GM23248 (cell line): ENCODE results near the gene TRIM14.
"Not testable (repeated sequence)": the region's sequence is repeated elsewhere in the genome, so short reads cannot be mapped to it uniquely, and the experiment has no call there.

Experiments used
- EZH2 ChIP-seq: fragments of 200-600 bp; sonication (generic); IDR thresholded peaks from 2 replicates; pipeline ENCODE4 v1.6.1; 2018; ENCODE audit warnings: antibody characterized with exemption, mild to moderate bottlenecking; ENCODE audit not compliant: insufficient read depth, poor library complexity, severe bottlenecking
- EZH2phosphoT487 ChIP-seq: fragments of 200-600 bp; sonication (generic); IDR thresholded peaks from 2 replicates; pipeline ENCODE4 v1.6.1; 2018; ENCODE audit warnings: antibody characterized with exemption, moderate library complexity, mild to moderate bottlenecking, low read depth; ENCODE audit not compliant: insufficient read depth

DNA sequence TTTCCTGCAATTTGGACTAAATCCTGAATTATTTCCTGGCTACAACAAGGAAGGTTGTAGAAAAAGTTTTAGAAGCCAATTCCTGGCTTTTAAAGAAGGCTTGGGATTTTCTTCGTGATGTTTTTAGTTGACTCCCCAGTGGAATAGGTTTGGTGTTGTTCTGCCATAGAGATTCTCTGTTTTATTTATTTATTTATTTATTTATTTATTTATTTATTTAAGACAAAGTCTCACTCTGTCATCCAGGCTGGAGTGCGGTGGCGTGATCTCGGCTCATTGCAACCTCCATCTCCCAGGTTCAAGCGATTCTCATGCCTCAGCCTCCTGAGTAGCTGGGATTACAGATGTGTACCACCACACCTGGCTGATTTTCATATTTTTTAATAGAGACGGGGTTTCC is 1.9 kb downstream of the TRIM14 start:
- not testable (repeated sequence) for TF ChIP-seq EZH2, EZH2phosphoT487
